ENCODE measurements around the gene ADAMTS8. TPM values are rescaled to one million over a fixed set of nuclear protein-coding genes. Genes with fewer than 3 reads are reported as not detected.

ADAMTS8 gene
- total RNA-seq, 1 experiment from 2014 or later: 0.15 TPM

GRCh38 chr11:130408901-130409300 lies 19.5 kb downstream of the ADAMTS8 start:
- no TSS peak for BruUV-seq (replicated peaks)
- peaks cover 6% of the 10 kb centered on the region; the same call in 1 of the 2 replicates for H3K4me1 ChIP-seq (ENCODE audit: control insufficient read depth, insufficient read depth, low read length)
- POLR2A ChIA-PET: no interaction called here
- intact Hi-C loops (cut with micrococcal nuclease; ENCODE audit: unreplicated experiment): no loop called here
- H3K9me3 ChIP-seq (ENCODE audit: control insufficient read depth, insufficient read depth, low read depth, low read length): no peaks in the 10 kb centered on the region
- in situ Hi-C loops (cut with HindIII; ENCODE audit: low pct_unique_long_range_greater_than_20kb, low sequenced_read_pairs): no loop called here
- no peak overlapping the region for H3K27ac ChIP-seq (ENCODE audit: low read length)
- no peak for DNase-seq (ENCODE audit: low read depth, low spot score)
- CTCF ChIA-PET: no interaction called here
- no peak overlapping the region for H3K4me3 ChIP-seq (ENCODE audit: low read depth in 2 of 2, low read length in 2 of 2)
- H3K27me3 ChIP-seq (ENCODE audit: control insufficient read depth, insufficient read depth, low read length): peaks cover 2% of the 10 kb centered on the region; the same call in 1 of the 2 replicates
- no peak for ATAC-seq
- no peak for TF ChIP-seq SIN3A (IDR thresholded peaks at IDR 0.05; ENCODE audit: borderline replicate concordance, insufficient read depth, low read depth, low read length)
- no peaks in the 10 kb centered on the region for H3K36me3 ChIP-seq (ENCODE audit: control insufficient read depth, insufficient read depth, low read length)

GRCh38 chr11:130408401-130408890 lies 20.0 kb downstream of the ADAMTS8 start:
- ChIA-PET CTCF (no interaction called here), POLR2A (no interaction called here)
- DNase-seq (ENCODE audit: low read depth, low spot score): no peak
- intact Hi-C loops (cut with micrococcal nuclease; ENCODE audit: unreplicated experiment): no loop called here
- in situ Hi-C loops (cut with HindIII; ENCODE audit: low pct_unique_long_range_greater_than_20kb, low sequenced_read_pairs): no loop called here
- Histone ChIP-seq H3K9me3 (ENCODE audit: control insufficient read depth, insufficient read depth, low read depth, low read length) (no peaks in the 10 kb centered on the region), H3K27ac (ENCODE audit: low read length) (no peak overlapping the region), H3K4me3 (ENCODE audit: low read depth in 2 of 2, low read length in 2 of 2) (no peak overlapping the region), H3K4me1 (ENCODE audit: control insufficient read depth, insufficient read depth, low read length) (peaks cover 6% of the 10 kb centered on the region; the same call in 1 of the 2 replicates), H3K36me3 (ENCODE audit: control insufficient read depth, insufficient read depth, low read length) (no peaks in the 10 kb centered on the region), H3K27me3 (ENCODE audit: control insufficient read depth, insufficient read depth, low read length) (peaks cover 2% of the 10 kb centered on the region; the same call in 1 of the 2 replicates)
- TF ChIP-seq CTCF (IDR thresholded peaks at IDR 0.05): no peak
- TF ChIP-seq SIN3A (IDR thresholded peaks at IDR 0.05; ENCODE audit: borderline replicate concordance, insufficient read depth, low read depth, low read length): no peak
- TF ChIP-seq TCF7L2 (IDR thresholded peaks at IDR 0.05; ENCODE audit: low read depth, low read length): no peak
- TF ChIP-seq, protein P1, sequence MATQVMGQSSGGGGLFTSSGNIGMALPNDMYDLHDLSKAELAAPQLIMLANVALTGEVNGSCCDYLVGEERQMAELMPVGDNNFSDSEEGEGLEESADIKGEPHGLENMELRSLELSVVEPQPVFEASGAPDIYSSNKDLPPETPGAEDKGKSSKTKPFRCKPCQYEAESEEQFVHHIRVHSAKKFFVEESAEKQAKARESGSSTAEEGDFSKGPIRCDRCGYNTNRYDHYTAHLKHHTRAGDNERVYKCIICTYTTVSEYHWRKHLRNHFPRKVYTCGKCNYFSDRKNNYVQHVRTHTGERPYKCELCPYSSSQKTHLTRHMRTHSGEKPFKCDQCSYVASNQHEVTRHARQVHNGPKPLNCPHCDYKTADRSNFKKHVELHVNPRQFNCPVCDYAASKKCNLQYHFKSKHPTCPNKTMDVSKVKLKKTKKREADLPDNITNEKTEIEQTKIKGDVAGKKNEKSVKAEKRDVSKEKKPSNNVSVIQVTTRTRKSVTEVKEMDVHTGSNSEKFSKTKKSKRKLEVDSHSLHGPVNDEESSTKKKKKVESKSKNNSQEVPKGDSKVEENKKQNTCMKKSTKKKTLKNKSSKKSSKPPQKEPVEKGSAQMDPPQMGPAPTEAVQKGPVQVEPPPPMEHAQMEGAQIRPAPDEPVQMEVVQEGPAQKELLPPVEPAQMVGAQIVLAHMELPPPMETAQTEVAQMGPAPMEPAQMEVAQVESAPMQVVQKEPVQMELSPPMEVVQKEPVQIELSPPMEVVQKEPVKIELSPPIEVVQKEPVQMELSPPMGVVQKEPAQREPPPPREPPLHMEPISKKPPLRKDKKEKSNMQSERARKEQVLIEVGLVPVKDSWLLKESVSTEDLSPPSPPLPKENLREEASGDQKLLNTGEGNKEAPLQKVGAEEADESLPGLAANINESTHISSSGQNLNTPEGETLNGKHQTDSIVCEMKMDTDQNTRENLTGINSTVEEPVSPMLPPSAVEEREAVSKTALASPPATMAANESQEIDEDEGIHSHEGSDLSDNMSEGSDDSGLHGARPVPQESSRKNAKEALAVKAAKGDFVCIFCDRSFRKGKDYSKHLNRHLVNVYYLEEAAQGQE (IDR thresholded peaks at IDR 0.05; ENCODE audit: insufficient read depth in 1 of 2, low read depth in 2 of 2, low read length in 1 of 2): no peak
- no peak for TF ChIP-seq POLR2AphosphoS5 (IDR thresholded peaks at IDR 0.05; ENCODE audit: low read depth, low read length)
- ATAC-seq: no peak
- BruUV-seq (replicated peaks): no TSS peak

- peaks cover 8% of the 10 kb centered on the region; the same call in 1 of the 2 replicates for H3K4me1 ChIP-seq (ENCODE audit: control insufficient read depth, insufficient read depth, low read length)
- H3K9me3 ChIP-seq (ENCODE audit: control insufficient read depth, insufficient read depth, low read depth, low read length): no peaks in the 10 kb centered on the region
- POLR2A ChIA-PET: no interaction called here
- H3K4me3 ChIP-seq (ENCODE audit: low read depth in 2 of 2, low read length in 2 of 2): no peak overlapping the region
- H3K27me3 ChIP-seq (ENCODE audit: control insufficient read depth, insufficient read depth, low read length): peaks cover 2% of the 10 kb centered on the region; the same call in 1 of the 2 replicates
- in situ Hi-C loops (cut with HindIII; ENCODE audit: low pct_unique_long_range_greater_than_20kb, low sequenced_read_pairs): no loop called here
- CTCF ChIA-PET: no interaction called here
- peak; percentile 71 for DNase-seq (ENCODE audit: low read depth, low spot score)
- TF ChIP-seq, protein P1 (IDR thresholded peaks at IDR 0.05; ENCODE audit: insufficient read depth in 1 of 2, low read depth in 2 of 2, low read length in 1 of 2): no peak
- TF ChIP-seq POLR2AphosphoS5 (IDR thresholded peaks at IDR 0.05; ENCODE audit: low read depth, low read length) (no peak), CTCF (IDR thresholded peaks at IDR 0.05) (no peak), TCF7L2 (IDR thresholded peaks at IDR 0.05; ENCODE audit: low read depth, low read length) (no peak), SIN3A (IDR thresholded peaks at IDR 0.05; ENCODE audit: borderline replicate concordance, insufficient read depth, low read depth, low read length) (no peak)
- intact Hi-C loops (cut with micrococcal nuclease; ENCODE audit: unreplicated experiment): no loop called here
- no peaks in the 10 kb centered on the region for H3K36me3 ChIP-seq (ENCODE audit: control insufficient read depth, insufficient read depth, low read length)
- ATAC-seq: peak; percentile 75
- H3K27ac ChIP-seq (ENCODE audit: low read length): no peak overlapping the region
- no TSS peak for BruUV-seq (replicated peaks)
These were observed 20.4 kb downstream of the ADAMTS8 start for GRCh38 chr11:130407978-130408377.
